HFFc6 (cell line): ENCODE measurements around the gene NSL1. TPM values are rescaled to one million over a fixed set of nuclear protein-coding genes. Genes with fewer than 3 reads are reported as not detected.

ENCODE experiments used
- DNase-seq: peaks from one replicate; pipeline ENCODE4 v3.0.0-alpha.2; 2018
- H3K27ac Mint-ChIP-seq: 2 replicates; pipeline ENCODE4 v1.8.0; 2020; ENCODE audit warnings: mild to moderate bottlenecking, mixed read lengths
- H3K27me3 Mint-ChIP-seq: 2 replicates; pipeline ENCODE4 v1.8.0; 2021; ENCODE audit warnings: mild to moderate bottlenecking, moderate library complexity, mixed read lengths; ENCODE audit not compliant: insufficient read depth
- H3K36me3 Mint-ChIP-seq: 2 replicates; pipeline ENCODE4 v1.8.0; 2021; ENCODE audit warnings: low read depth, mixed read lengths
- H3K4me1 Mint-ChIP-seq: 2 replicates; pipeline ENCODE4 v1.8.0; 2020; ENCODE audit warnings: low read depth, mixed read lengths
- H3K4me3 Mint-ChIP-seq: 2 replicates; pipeline ENCODE4 v1.8.0; 2020; ENCODE audit warnings: mild to moderate bottlenecking, moderate library complexity, mixed read lengths
- H3K9me3 Mint-ChIP-seq: 2 replicates; pipeline ENCODE4 v1.8.0; 2020; ENCODE audit warnings: mild to moderate bottlenecking, mixed read lengths
- CTCF ChIP-seq: fragments of 200-600 bp; sonication (generic); IDR thresholded peaks from 2 replicates; pipeline ENCODE4 v1.5.0; 2021; ENCODE audit warnings: antibody characterized with exemption, mild to moderate bottlenecking
- total RNA-seq, 6 experiments: library from RNA; stranded (reverse); fragmentation: NEBNext Ultra II Directional; extraction: Animal tissue kit (Norgen Biotek cat#: 25700); gene quantifications; 2 replicates in 1 of 6; 3 replicates in 5 of 6; pipeline ENCODE4 v1.2.3, GENCODE V29; 2021

Gene NSL1
- total RNA-seq, 6 experiments from 2014 or later, result 28.7 to 35.1 (median 30.4) TPM

- Mint-ChIP-seq H3K36me3 (peaks cover 4% of the 10 kb centered on the region; the same call in 1 of the 2 replicates), H3K4me3 (peak overlapping the region; percentile 80), H3K27me3 (peaks cover 21% of the 10 kb centered on the region), H3K4me1 (peaks cover 22% of the 10 kb centered on the region), H3K9me3 (no peaks in the 10 kb centered on the region), H3K27ac (no peak overlapping the region; the same call in none of the 2 replicates)
- TF ChIP-seq CTCF, result peak; percentile 8; the same call in 1 of the 2 replicates
- DNase-seq, result no peak
These were observed 90.4 kb downstream of the NSL1 start for GRCh38 chr1:212700892-212701819.

- peaks cover 22% of the 10 kb centered on the region for H3K4me1 Mint-ChIP-seq
- H3K27ac Mint-ChIP-seq, result peak overlapping the region; percentile 40; the same call in 1 of the 2 replicates
- H3K4me3 Mint-ChIP-seq, result peak overlapping the region; percentile 80
- peaks cover 25% of the 10 kb centered on the region for H3K27me3 Mint-ChIP-seq
- H3K9me3 Mint-ChIP-seq, result no peaks in the 10 kb centered on the region
- no peak for TF ChIP-seq CTCF
- peaks cover 4% of the 10 kb centered on the region; the same call in 1 of the 2 replicates for H3K36me3 Mint-ChIP-seq
- no peak for DNase-seq
These were observed 91.2 kb downstream of the NSL1 start for GRCh38 chr1:212700223-212700891.

GRCh38 chr1:212699625-212700222, 91.9 kb downstream of the NSL1 start, which contains the start of gene BATF3:
Gene BATF3, minus strand, starts transcription at chr1:212699840. Its CDS starts 78 bp downstream, at chr1:212699762.
- Mint-ChIP-seq H3K36me3 (peaks cover 4% of the 10 kb centered on the region; the same call in 1 of the 2 replicates), H3K4me3 (peak within 1 kb of the TSS; percentile 80), H3K4me1 (peaks cover 22% of the 10 kb centered on the region), H3K27me3 (peaks cover 25% of the 10 kb centered on the region), H3K9me3 (no peaks in the 10 kb centered on the region), H3K27ac (peak within 1 kb of the TSS; percentile 40)
- no peak for TF ChIP-seq CTCF
- DNase-seq, result no peak

- H3K27me3 Mint-ChIP-seq, result peaks cover 25% of the 10 kb centered on the region
- no peak overlapping the region; the same call in 1 of the 2 replicates for H3K27ac Mint-ChIP-seq
- H3K4me1 Mint-ChIP-seq, result peaks cover 22% of the 10 kb centered on the region
- peak; percentile 75 for TF ChIP-seq CTCF
- peak overlapping the region; percentile 79 for H3K4me3 Mint-ChIP-seq
- no peak for DNase-seq
- peaks cover 4% of the 10 kb centered on the region; the same call in 1 of the 2 replicates for H3K36me3 Mint-ChIP-seq
- no peaks in the 10 kb centered on the region for H3K9me3 Mint-ChIP-seq
These were observed 92.4 kb downstream of the NSL1 start for GRCh38 chr1:212699104-212699624.

- H3K4me1 Mint-ChIP-seq, result peaks cover 22% of the 10 kb centered on the region
These were observed 93.0 kb downstream of the NSL1 start for GRCh38 chr1:212698467-212699103.

More at GRCh38 chr1:212698467-212699103, 93.0 kb downstream of the NSL1 start:
- Mint-ChIP-seq H3K27me3 (peaks cover 25% of the 10 kb centered on the region), H3K27ac (no peak overlapping the region), H3K36me3 (peaks cover 4% of the 10 kb centered on the region; the same call in 1 of the 2 replicates), H3K9me3 (no peaks in the 10 kb centered on the region), H3K4me3 (peak overlapping the region; percentile 79)
- no peak for TF ChIP-seq CTCF
- DNase-seq, result no peak
